Mesendoderm (in vitro differentiated cells): Measurements from ENCODE around the gene TMEM203. TPM values are rescaled to one million over a fixed set of nuclear protein-coding genes. Genes with fewer than 3 reads are reported as not detected.
A peak's percentile ranks its signal among the peaks of the same experiment; 100 is the strongest.

ENCODE experiments used
- DNase-seq: peaks from one replicate; pipeline ENCODE4 v3.0.0; 2013
- H2AK5ac ChIP-seq: 2 replicates; pipeline ENCODE4 v1.6.1; 2013; ENCODE audit warnings: low read length, inconsistent platforms
- H2BK120ac ChIP-seq: 2 replicates; pipeline ENCODE4 v1.6.1; 2013; ENCODE audit warnings: low read depth, mild to moderate bottlenecking, low read length, moderate library complexity, mixed read lengths
- H2BK15ac ChIP-seq: replicated peaks from 2 replicates; pipeline ENCODE4 v1.6.1; 2013; ENCODE audit warnings: low read depth, mild to moderate bottlenecking, moderate library complexity
- H2BK5ac ChIP-seq: 2 replicates; pipeline ENCODE4 v1.6.1; 2013; ENCODE audit warnings: low read length, inconsistent platforms
- H3K18ac ChIP-seq: 2 replicates; pipeline ENCODE4 v1.6.1; 2013; ENCODE audit warnings: mild to moderate bottlenecking, low read length, mixed read lengths
- H3K23ac ChIP-seq: one replicate; pipeline ENCODE4 v1.6.1; 2013; ENCODE audit warnings: low read length
- H3K27ac ChIP-seq: 2 replicates; pipeline ENCODE4 v1.5.1; 2013; ENCODE audit warnings: low read depth, mild to moderate bottlenecking, inconsistent platforms, low read length, moderate library complexity
- H3K27me3 ChIP-seq: 2 replicates; pipeline ENCODE4 v1.6.1; 2013; ENCODE audit warnings: low read length, control low read depth, mild to moderate bottlenecking, inconsistent platforms; ENCODE audit not compliant: insufficient read depth, poor library complexity
- H3K36me3 ChIP-seq: 2 replicates; pipeline ENCODE4 v1.6.1; 2013; ENCODE audit warnings: low read length, inconsistent platforms; ENCODE audit not compliant: control insufficient read depth, insufficient read depth
- H3K4ac ChIP-seq: one replicate; pipeline ENCODE4 v1.6.1; 2013; ENCODE audit warnings: low read depth, mild to moderate bottlenecking, low read length, moderate library complexity
- H3K4me1 ChIP-seq: 2 replicates; pipeline ENCODE4 v1.6.1; 2013; ENCODE audit warnings: low read depth, low read length, inconsistent platforms; ENCODE audit not compliant: control insufficient read depth
- H3K4me2 ChIP-seq: 2 replicates; pipeline ENCODE4 v1.6.1; 2013; ENCODE audit warnings: low read length
- H3K4me3 ChIP-seq: 2 replicates; pipeline ENCODE4 v1.5.1; 2013; ENCODE audit warnings: mild to moderate bottlenecking, low read length
- H3K56ac ChIP-seq: one replicate; pipeline ENCODE4 v1.6.1; 2013; ENCODE audit warnings: low read length
- H3K79me1 ChIP-seq: 2 replicates; pipeline ENCODE4 v1.6.1; 2013; ENCODE audit warnings: low read length, inconsistent platforms
- H3K79me2 ChIP-seq: 2 replicates; pipeline ENCODE4 v1.6.1; 2013; ENCODE audit warnings: mild to moderate bottlenecking, low read length; ENCODE audit not compliant: control insufficient read depth, insufficient read depth
- H3K9ac ChIP-seq: 2 replicates; pipeline ENCODE4 v1.6.1; 2013; ENCODE audit warnings: low read length, inconsistent platforms
- H4K5ac ChIP-seq: one replicate; pipeline ENCODE4 v1.6.1; 2013; ENCODE audit warnings: low read length
- H4K8ac ChIP-seq: one replicate; pipeline ENCODE4 v1.6.1; 2013; ENCODE audit warnings: low read depth, mild to moderate bottlenecking, control low read depth, low read length, moderate library complexity
- WGBS: extraction: QIAGEN DNeasy Blood & Tissue Kit; methylation state at CpG from one replicate; pipeline ENCODE4 v1.1.7; 2013; ENCODE audit warnings: low lambda C conversion rate, missing lambda C conversion rate; ENCODE audit not compliant: insufficient coverage; ENCODE audit errors: extremely low coverage; 5-methylcytosine and 5-hydroxymethylcytosine counted together
- polyA plus RNA-seq, 2 experiments: library from polyadenylated mRNA; stranded (reverse); fragments of 200-250 nt; gene quantifications; one replicate each; pipeline ENCODE4 v1.2.3, GENCODE V29; 2013

TMEM203 gene
- 27.6 TPM for polyA plus RNA-seq (2013, experiment 1 of 2)
- polyA plus RNA-seq (2013, experiment 2 of 2): 27.5 TPM

GRCh38 chr9:137205126-137206069 lies at the start of gene TMEM203, which contains the start of gene NDOR1:
Gene TMEM203, minus strand, starts transcription at chr9:137205648. Its CDS starts 234 bp downstream, at chr9:137205414.
Gene NDOR1, plus strand, starts transcription at chr9:137205700. Its CDS starts 78 bp downstream, at chr9:137205778.
- peak within 1 kb of the TSS; percentile 82 for H3K4ac ChIP-seq
- H2BK15ac ChIP-seq: no peak within 1 kb of the TSS
- no peak within 1 kb of the TSS for H2BK120ac ChIP-seq
- H3K36me3 ChIP-seq: peaks cover 3% of the 10 kb centered on the region
- H3K27me3 ChIP-seq: no peaks in the 10 kb centered on the region
- peak within 1 kb of the TSS; percentile 63 for H3K18ac ChIP-seq
- H3K27ac ChIP-seq: peak within 1 kb of the TSS; percentile 33
- no CpG with 5 or more reads among the region's 98 CpGs for WGBS
- H2BK5ac ChIP-seq: no peak within 1 kb of the TSS
- no peak within 1 kb of the TSS for H4K5ac ChIP-seq
- H3K9ac ChIP-seq: peak within 1 kb of the TSS; percentile 96
- no peak within 1 kb of the TSS for H3K23ac ChIP-seq
- peak within 1 kb of the TSS; percentile 38 for H2AK5ac ChIP-seq
- H3K79me2 ChIP-seq: peaks cover 31% of the 10 kb centered on the region
- peak within 1 kb of the TSS; percentile 88 for H3K4me2 ChIP-seq
- peaks cover 35% of the 10 kb centered on the region for H3K79me1 ChIP-seq
- peaks cover 6% of the 10 kb centered on the region for H3K4me1 ChIP-seq
- H3K4me3 ChIP-seq: peak within 1 kb of the TSS; percentile 98
- DNase-seq: peak; percentile 91
- H4K8ac ChIP-seq: no peak within 1 kb of the TSS
- H3K56ac ChIP-seq: peak within 1 kb of the TSS; percentile 98

- Histone ChIP-seq H3K27ac (peak within 1 kb of the TSS; percentile 54), H3K23ac (no peak within 1 kb of the TSS), H3K4me3 (peak within 1 kb of the TSS; percentile 82), H3K79me1 (peaks cover 9% of the 10 kb centered on the region), H2BK120ac (peak within 1 kb of the TSS; percentile 1), H3K56ac (peak within 1 kb of the TSS; percentile 99), H3K36me3 (peaks cover 3% of the 10 kb centered on the region), H3K9ac (peak within 1 kb of the TSS; percentile 99), H3K4me1 (peaks cover 9% of the 10 kb centered on the region), H4K5ac (no peak within 1 kb of the TSS), H3K27me3 (no peaks in the 10 kb centered on the region), H2BK5ac (peak within 1 kb of the TSS; percentile 9), H3K18ac (peak within 1 kb of the TSS; percentile 88), H3K79me2 (peaks cover 16% of the 10 kb centered on the region), H2BK15ac (no peak within 1 kb of the TSS), H3K4me2 (peak within 1 kb of the TSS; percentile 70), H2AK5ac (peak within 1 kb of the TSS; percentile 74), H4K8ac (peak within 1 kb of the TSS; percentile 92), H3K4ac (peak within 1 kb of the TSS; percentile 89)
- WGBS: no CpG with 5 or more reads among the region's 105 CpGs
- DNase-seq: peak; percentile 88
These were observed 49.4 kb upstream of the TMEM203 start, which contains the start of gene NELFB for GRCh38 chr9:137254624-137255447. Gene NELFB, plus strand, starts transcription at chr9:137255327.

GRCh38 chr9:137253717-137254623 lies 48.5 kb upstream of the TMEM203 start:
- Histone ChIP-seq H3K23ac (no peak overlapping the region), H3K27ac (no peak overlapping the region), H2BK5ac (no peak overlapping the region), H3K36me3 (peaks cover 1% of the 10 kb centered on the region), H3K79me2 (peaks cover 16% of the 10 kb centered on the region), H3K4ac (peak overlapping the region; percentile 88), H4K8ac (no peak overlapping the region), H3K18ac (peak overlapping the region; percentile 88), H4K5ac (no peak overlapping the region), H2BK120ac (no peak overlapping the region), H3K9ac (peak overlapping the region; percentile 99), H3K4me1 (peaks cover 9% of the 10 kb centered on the region), H2BK15ac (no peak overlapping the region), H3K56ac (peak overlapping the region; percentile 99), H2AK5ac (peak overlapping the region; percentile 74), H3K4me3 (peak overlapping the region; percentile 56), H3K79me1 (peaks cover 9% of the 10 kb centered on the region), H3K4me2 (peak overlapping the region; percentile 70), H3K27me3 (no peaks in the 10 kb centered on the region)
- DNase-seq: no peak
- WGBS: no CpG with 5 or more reads among the region's 21 CpGs

- no peak overlapping the region for H3K4me2 ChIP-seq
- peaks cover 9% of the 10 kb centered on the region for H3K4me1 ChIP-seq
- H3K27ac ChIP-seq: no peak overlapping the region
- no peak overlapping the region for H2BK15ac ChIP-seq
- H3K36me3 ChIP-seq: peaks cover 1% of the 10 kb centered on the region
- WGBS: no CpG with 5 or more reads among the region's 35 CpGs
- H3K4ac ChIP-seq: no peak overlapping the region
- H2BK5ac ChIP-seq: no peak overlapping the region
- no peak overlapping the region for H4K5ac ChIP-seq
- H2AK5ac ChIP-seq: no peak overlapping the region
- H3K18ac ChIP-seq: no peak overlapping the region
- H3K4me3 ChIP-seq: no peak overlapping the region
- H3K9ac ChIP-seq: no peak overlapping the region
- H2BK120ac ChIP-seq: no peak overlapping the region
- H4K8ac ChIP-seq: no peak overlapping the region
- H3K27me3 ChIP-seq: no peaks in the 10 kb centered on the region
- no peak for DNase-seq
- no peak overlapping the region for H3K23ac ChIP-seq
- peaks cover 16% of the 10 kb centered on the region for H3K79me2 ChIP-seq
- peaks cover 9% of the 10 kb centered on the region for H3K79me1 ChIP-seq
- H3K56ac ChIP-seq: no peak overlapping the region
These were observed 47.4 kb upstream of the TMEM203 start for GRCh38 chr9:137252555-137253506.
